ENCODE measurements around the gene YPEL2. TPM values are rescaled to one million over a fixed set of nuclear protein-coding genes. Genes with fewer than 3 reads are reported as not detected.

YPEL2 gene
- total and polyA plus RNA-seq, 4 donors, result 7.8 to 47.0 (median 11.4) TPM

GRCh38 chr17:59353936-59354755 lies 22.7 kb downstream of the YPEL2 start:
- Histone ChIP-seq H3K27me3 (ENCODE audit: control insufficient read depth in 3 of 3, insufficient read depth in 3 of 3, low read length in 2 of 3) (no peaks in the 10 kb centered on the region), H3K27ac (ENCODE audit: low read depth in 1 of 2, low read length in 1 of 2) (peak overlapping the region in 1 of 2 donors; percentile 75), H3K4me1 (ENCODE audit: control insufficient read depth in 5 of 5, insufficient read depth in 5 of 5, low read length in 5 of 5) (peaks cover 0 to 54% (median 18%) of the 10 kb centered on the region in 5 donors), H3K4me3 (no peak overlapping the region), H3K9ac (ENCODE audit: insufficient read depth in 1 of 2, low read length in 2 of 2) (no peak overlapping the region), H3K36me3 (ENCODE audit: control insufficient read depth in 4 of 4, insufficient read depth in 4 of 4, low read length in 4 of 4) (peaks cover 0 to 15% (median 10%) of the 10 kb centered on the region in 4 donors), H3K9me3 (ENCODE audit: control insufficient read depth in 4 of 4, insufficient read depth in 3 of 4, low read length in 3 of 4) (no peaks in the 10 kb centered on the region)
- no peak for ATAC-seq (ENCODE audit: insufficient read depth, low FRiP score)
- WGBS, 2 donors, result 78 to 84% methylated on average over 9 of the region's 9 CpGs
- TF ChIP-seq CTCF (IDR thresholded peaks at IDR 0.05; ENCODE audit: control extremely low read depth, extremely low read depth), result no peak
- no peak for DNase-seq

- H3K4me3 ChIP-seq, result no peak overlapping the region
- ATAC-seq (ENCODE audit: insufficient read depth, low FRiP score), result no peak
- 77 to 89% methylated on average over 4 of the region's 4 CpGs for WGBS, 2 donors
- TF ChIP-seq CTCF (IDR thresholded peaks at IDR 0.05; ENCODE audit: control extremely low read depth, extremely low read depth), result no peak
- no peaks in the 10 kb centered on the region for H3K9me3 ChIP-seq (ENCODE audit: control insufficient read depth in 4 of 4, insufficient read depth in 3 of 4, low read length in 3 of 4)
- peaks cover 0 to 15% (median 10%) of the 10 kb centered on the region in 4 donors for H3K36me3 ChIP-seq (ENCODE audit: control insufficient read depth in 4 of 4, insufficient read depth in 4 of 4, low read length in 4 of 4)
- H3K27ac ChIP-seq (ENCODE audit: low read depth in 1 of 2, low read length in 1 of 2), result peak overlapping the region in 1 of 2 donors; percentile 75
- H3K27me3 ChIP-seq (ENCODE audit: control insufficient read depth in 3 of 3, insufficient read depth in 3 of 3, low read length in 2 of 3), result no peaks in the 10 kb centered on the region
- H3K4me1 ChIP-seq (ENCODE audit: control insufficient read depth in 5 of 5, insufficient read depth in 5 of 5, low read length in 5 of 5), result peaks cover 0 to 54% (median 16%) of the 10 kb centered on the region in 5 donors
- no peak overlapping the region for H3K9ac ChIP-seq (ENCODE audit: insufficient read depth in 1 of 2, low read length in 2 of 2)
- no peak for DNase-seq
Measured at GRCh38 chr17:59355030-59355701, 23.7 kb downstream of the YPEL2 start.

GRCh38 chr17:59355702-59356325 lies 24.4 kb downstream of the YPEL2 start:
- ATAC-seq (ENCODE audit: insufficient read depth, low FRiP score) (no peak), DNase-seq (no peak)
- H3K9ac ChIP-seq (ENCODE audit: insufficient read depth in 1 of 2, low read length in 2 of 2), result no peak overlapping the region
- H3K27ac ChIP-seq (ENCODE audit: low read depth in 1 of 2, low read length in 1 of 2), result peak overlapping the region in 1 of 2 donors; percentile 75
- H3K9me3 ChIP-seq (ENCODE audit: control insufficient read depth in 4 of 4, insufficient read depth in 3 of 4, low read length in 3 of 4), result no peaks in the 10 kb centered on the region
- no peak for TF ChIP-seq CTCF (IDR thresholded peaks at IDR 0.05; ENCODE audit: control extremely low read depth, extremely low read depth)
- peaks cover 0 to 60% (median 14%) of the 10 kb centered on the region in 5 donors for H3K4me1 ChIP-seq (ENCODE audit: control insufficient read depth in 5 of 5, insufficient read depth in 5 of 5, low read length in 5 of 5)
- no peaks in the 10 kb centered on the region for H3K27me3 ChIP-seq (ENCODE audit: control insufficient read depth in 3 of 3, insufficient read depth in 3 of 3, low read length in 2 of 3)
- WGBS, 2 donors, result 52 to 79% methylated on average over 4 of the region's 4 CpGs
- H3K4me3 ChIP-seq, result no peak overlapping the region
- peaks cover 0 to 18% (median 10%) of the 10 kb centered on the region in 4 donors for H3K36me3 ChIP-seq (ENCODE audit: control insufficient read depth in 4 of 4, insufficient read depth in 4 of 4, low read length in 4 of 4)

Data from lung (tissue), 12 donors.